Measurements from ENCODE around the gene RIPOR1. TPM values are rescaled to one million over a fixed set of nuclear protein-coding genes. Genes with fewer than 3 reads are reported as not detected.
"Not testable (repeated sequence)": the region's sequence is repeated elsewhere in the genome, so short reads cannot be mapped to it uniquely, and the experiment has no call there.

RIPOR1 gene
- total RNA-seq, 2 donors from 2014 or later = 39.9 to 54.1 TPM

- no peak overlapping the region for H3K9ac ChIP-seq (ENCODE audit: extremely low read depth, low read length, poor library complexity, severe bottlenecking)
- no peaks in the 10 kb centered on the region for H3K9me3 ChIP-seq (ENCODE audit: control insufficient read depth, low read length)
- no peaks in the 10 kb centered on the region for H3K27me3 ChIP-seq (ENCODE audit: control insufficient read depth, insufficient read depth, low read length, poor library complexity, severe bottlenecking)
- no peak overlapping the region for H3K4me3 Mint-ChIP-seq
- H3K27ac ChIP-seq (ENCODE audit: low read depth, low read length) = no peak overlapping the region
- H3K4me3 ChIP-seq (ENCODE audit: low read length) = no peak overlapping the region
- H3K9me3 Mint-ChIP-seq = no peaks in the 10 kb centered on the region
- TF ChIP-seq CTCF (conservative IDR thresholded peaks at IDR 0.05) = no peak
- WGBS, 2 experiments (ENCODE audit: insufficient coverage in 1 of 2, insufficient read length in 1 of 2) = 89 to 93% methylated on average over 7 to 9 of the region's 9 CpGs
- H3K4me1 Mint-ChIP-seq = peaks cover 5% of the 10 kb centered on the region
- no peaks in the 10 kb centered on the region for H3K36me3 ChIP-seq (ENCODE audit: control insufficient read depth, insufficient read depth, low read length)
- H3K27me3 Mint-ChIP-seq (ENCODE audit: insufficient read depth) = peaks cover 37% of the 10 kb centered on the region
- no peaks in the 10 kb centered on the region for H3K4me1 ChIP-seq (ENCODE audit: control insufficient read depth, insufficient read depth, low read length)
- no peak for DNase-seq
- H3K36me3 Mint-ChIP-seq (ENCODE audit: low read depth) = no peaks in the 10 kb centered on the region
- no peak overlapping the region for H3K27ac Mint-ChIP-seq
These were observed 24.3 kb upstream of the RIPOR1 start for GRCh38 chr16:67504031-67505021.

DNA sequence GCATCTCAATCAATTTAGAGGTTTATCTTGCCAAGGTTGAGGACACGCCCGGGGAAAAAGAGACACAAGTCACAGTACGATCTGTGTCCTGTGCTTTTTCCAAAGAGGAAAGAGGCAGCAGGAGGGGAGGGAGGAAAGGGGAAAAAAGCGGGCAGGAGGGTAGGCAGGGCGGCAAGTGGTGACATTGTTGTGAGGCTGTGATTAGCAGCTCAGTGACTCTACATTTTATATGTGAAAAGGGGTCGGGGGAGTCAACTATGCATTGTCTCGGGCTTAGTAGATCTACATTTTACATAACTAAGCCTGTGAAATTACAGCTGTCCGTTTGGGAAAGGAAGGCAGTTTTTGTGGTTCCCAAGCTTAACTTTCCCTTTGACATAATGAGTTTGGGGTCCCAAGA is 22.2 kb upstream of the RIPOR1 start:
- Mint-ChIP-seq H3K4me3 (no peak overlapping the region), H3K9me3 (no peaks in the 10 kb centered on the region), H3K27me3 (ENCODE audit: insufficient read depth) (peaks cover 29% of the 10 kb centered on the region), H3K4me1 (peaks cover 5% of the 10 kb centered on the region), H3K27ac (peak overlapping the region; percentile 61), H3K36me3 (ENCODE audit: low read depth) (no peaks in the 10 kb centered on the region)
- WGBS, 2 experiments (ENCODE audit: insufficient coverage in 1 of 2, insufficient read length in 1 of 2) = 36 to 41% methylated on average over 8 of the region's 8 CpGs
- H3K27me3 ChIP-seq (ENCODE audit: control insufficient read depth, insufficient read depth, low read length, poor library complexity, severe bottlenecking) = no peaks in the 10 kb centered on the region
- TF ChIP-seq CTCF (conservative IDR thresholded peaks at IDR 0.05) = no peak
- H3K4me3 ChIP-seq (ENCODE audit: low read length) = no peak overlapping the region
- H3K4me1 ChIP-seq (ENCODE audit: control insufficient read depth, insufficient read depth, low read length) = no peaks in the 10 kb centered on the region
- H3K36me3 ChIP-seq (ENCODE audit: control insufficient read depth, insufficient read depth, low read length) = no peaks in the 10 kb centered on the region
- no peak overlapping the region for H3K9ac ChIP-seq (ENCODE audit: extremely low read depth, low read length, poor library complexity, severe bottlenecking)
- H3K27ac ChIP-seq (ENCODE audit: low read depth, low read length) = no peak overlapping the region
- peak; percentile 57 for DNase-seq
- H3K9me3 ChIP-seq (ENCODE audit: control insufficient read depth, low read length) = no peaks in the 10 kb centered on the region

DNA sequence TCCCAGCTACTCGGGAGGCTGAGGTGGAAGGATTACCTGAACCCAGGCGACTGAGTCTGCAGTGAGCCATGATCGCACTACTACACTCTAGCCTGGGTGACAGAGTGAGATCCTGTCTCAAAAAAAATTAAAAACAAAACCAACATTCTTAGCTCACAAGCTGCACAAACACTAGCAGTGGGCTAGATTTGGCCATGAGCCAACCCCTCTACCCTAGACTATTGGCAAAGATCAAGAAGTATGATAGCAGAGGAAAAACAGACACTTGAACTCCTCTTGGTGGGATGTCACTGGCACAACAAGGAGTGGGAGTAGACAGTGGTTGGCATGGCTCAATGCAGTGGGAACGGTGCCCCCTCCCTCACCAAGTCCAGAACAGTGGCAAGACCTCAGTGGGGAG is 19.6 kb upstream of the RIPOR1 start:
- H3K4me1 ChIP-seq (ENCODE audit: control insufficient read depth, insufficient read depth, low read length) = no peaks in the 10 kb centered on the region
- 93 to 98% methylated on average over 2 to 4 of the region's 4 CpGs for WGBS, 2 experiments (ENCODE audit: insufficient coverage in 1 of 2, insufficient read length in 1 of 2)
- no peaks in the 10 kb centered on the region for H3K27me3 ChIP-seq (ENCODE audit: control insufficient read depth, insufficient read depth, low read length, poor library complexity, severe bottlenecking)
- Mint-ChIP-seq H3K4me3 (no peak overlapping the region), H3K36me3 (ENCODE audit: low read depth) (no peaks in the 10 kb centered on the region), H3K9me3 (no peaks in the 10 kb centered on the region), H3K27ac (no peak overlapping the region), H3K27me3 (ENCODE audit: insufficient read depth) (peaks cover 19% of the 10 kb centered on the region), H3K4me1 (peaks cover 5% of the 10 kb centered on the region)
- no peak overlapping the region for H3K4me3 ChIP-seq (ENCODE audit: low read length)
- no peak for DNase-seq
- no peaks in the 10 kb centered on the region for H3K36me3 ChIP-seq (ENCODE audit: control insufficient read depth, insufficient read depth, low read length)
- no peak for TF ChIP-seq CTCF (conservative IDR thresholded peaks at IDR 0.05)
- no peak overlapping the region for H3K9ac ChIP-seq (ENCODE audit: extremely low read depth, low read length, poor library complexity, severe bottlenecking)
- no peaks in the 10 kb centered on the region for H3K9me3 ChIP-seq (ENCODE audit: control insufficient read depth, low read length)
- no peak overlapping the region for H3K27ac ChIP-seq (ENCODE audit: low read depth, low read length)

GRCh38 chr16:67513892-67514291 is 14.7 kb upstream of the RIPOR1 start:
- not testable (repeated sequence) for H3K4me1 ChIP-seq (ENCODE audit: control insufficient read depth, insufficient read depth, low read length); H3K36me3 Mint-ChIP-seq (ENCODE audit: low read depth); H3K4me3 Mint-ChIP-seq; H3K9me3 ChIP-seq (ENCODE audit: control insufficient read depth, low read length); H3K9ac ChIP-seq (ENCODE audit: extremely low read depth, low read length, poor library complexity, severe bottlenecking); H3K4me1 Mint-ChIP-seq; H3K27ac Mint-ChIP-seq; DNase-seq; H3K36me3 ChIP-seq (ENCODE audit: control insufficient read depth, insufficient read depth, low read length); H3K27ac ChIP-seq (ENCODE audit: low read depth, low read length); H3K27me3 Mint-ChIP-seq (ENCODE audit: insufficient read depth); H3K27me3 ChIP-seq (ENCODE audit: control insufficient read depth, insufficient read depth, low read length, poor library complexity, severe bottlenecking); H3K9me3 Mint-ChIP-seq; H3K4me3 ChIP-seq (ENCODE audit: low read length)
- 78 to 94% methylated on average over 1 of the region's 1 CpG for WGBS, 2 experiments (ENCODE audit: insufficient coverage in 1 of 2, insufficient read length in 1 of 2)

Data from endodermal cell (in vitro differentiated cells).